Mesendoderm (in vitro differentiated cells): ENCODE results near the gene CSF3R.
"Not testable (repeated sequence)": the region's sequence is repeated elsewhere in the genome, so short reads cannot be mapped to it uniquely, and the experiment has no call there.

Experiments used
- DNase-seq: peaks from one replicate; pipeline ENCODE4 v3.0.0; 2013
- H2AK5ac ChIP-seq: 2 replicates; pipeline ENCODE4 v1.6.1; 2013; ENCODE audit warnings: low read length, inconsistent platforms
- H2BK120ac ChIP-seq: 2 replicates; pipeline ENCODE4 v1.6.1; 2013; ENCODE audit warnings: low read depth, mild to moderate bottlenecking, low read length, moderate library complexity, mixed read lengths
- H2BK15ac ChIP-seq: replicated peaks from 2 replicates; pipeline ENCODE4 v1.6.1; 2013; ENCODE audit warnings: low read depth, mild to moderate bottlenecking, moderate library complexity
- H2BK5ac ChIP-seq: 2 replicates; pipeline ENCODE4 v1.6.1; 2013; ENCODE audit warnings: low read length, inconsistent platforms
- H3K18ac ChIP-seq: 2 replicates; pipeline ENCODE4 v1.6.1; 2013; ENCODE audit warnings: mild to moderate bottlenecking, low read length, mixed read lengths
- H3K23ac ChIP-seq: one replicate; pipeline ENCODE4 v1.6.1; 2013; ENCODE audit warnings: low read length
- H3K27ac ChIP-seq: 2 replicates; pipeline ENCODE4 v1.5.1; 2013; ENCODE audit warnings: low read depth, mild to moderate bottlenecking, inconsistent platforms, low read length, moderate library complexity
- H3K27me3 ChIP-seq: 2 replicates; pipeline ENCODE4 v1.6.1; 2013; ENCODE audit warnings: low read length, control low read depth, mild to moderate bottlenecking, inconsistent platforms; ENCODE audit not compliant: insufficient read depth, poor library complexity
- H3K36me3 ChIP-seq: 2 replicates; pipeline ENCODE4 v1.6.1; 2013; ENCODE audit warnings: low read length, inconsistent platforms; ENCODE audit not compliant: control insufficient read depth, insufficient read depth
- H3K4ac ChIP-seq: one replicate; pipeline ENCODE4 v1.6.1; 2013; ENCODE audit warnings: low read depth, mild to moderate bottlenecking, low read length, moderate library complexity
- H3K4me1 ChIP-seq: 2 replicates; pipeline ENCODE4 v1.6.1; 2013; ENCODE audit warnings: low read depth, low read length, inconsistent platforms; ENCODE audit not compliant: control insufficient read depth
- H3K4me2 ChIP-seq: 2 replicates; pipeline ENCODE4 v1.6.1; 2013; ENCODE audit warnings: low read length
- H3K4me3 ChIP-seq: 2 replicates; pipeline ENCODE4 v1.5.1; 2013; ENCODE audit warnings: mild to moderate bottlenecking, low read length
- H3K56ac ChIP-seq: one replicate; pipeline ENCODE4 v1.6.1; 2013; ENCODE audit warnings: low read length
- H3K79me1 ChIP-seq: 2 replicates; pipeline ENCODE4 v1.6.1; 2013; ENCODE audit warnings: low read length, inconsistent platforms
- H3K79me2 ChIP-seq: 2 replicates; pipeline ENCODE4 v1.6.1; 2013; ENCODE audit warnings: mild to moderate bottlenecking, low read length; ENCODE audit not compliant: control insufficient read depth, insufficient read depth
- H3K9ac ChIP-seq: 2 replicates; pipeline ENCODE4 v1.6.1; 2013; ENCODE audit warnings: low read length, inconsistent platforms
- H4K5ac ChIP-seq: one replicate; pipeline ENCODE4 v1.6.1; 2013; ENCODE audit warnings: low read length
- H4K8ac ChIP-seq: one replicate; pipeline ENCODE4 v1.6.1; 2013; ENCODE audit warnings: low read depth, mild to moderate bottlenecking, control low read depth, low read length, moderate library complexity
- WGBS: extraction: QIAGEN DNeasy Blood & Tissue Kit; methylation state at CpG from one replicate; pipeline ENCODE4 v1.1.7; 2013; ENCODE audit warnings: low lambda C conversion rate, missing lambda C conversion rate; ENCODE audit not compliant: insufficient coverage; ENCODE audit errors: extremely low coverage; 5-methylcytosine and 5-hydroxymethylcytosine counted together

CSF3R gene

DNA sequence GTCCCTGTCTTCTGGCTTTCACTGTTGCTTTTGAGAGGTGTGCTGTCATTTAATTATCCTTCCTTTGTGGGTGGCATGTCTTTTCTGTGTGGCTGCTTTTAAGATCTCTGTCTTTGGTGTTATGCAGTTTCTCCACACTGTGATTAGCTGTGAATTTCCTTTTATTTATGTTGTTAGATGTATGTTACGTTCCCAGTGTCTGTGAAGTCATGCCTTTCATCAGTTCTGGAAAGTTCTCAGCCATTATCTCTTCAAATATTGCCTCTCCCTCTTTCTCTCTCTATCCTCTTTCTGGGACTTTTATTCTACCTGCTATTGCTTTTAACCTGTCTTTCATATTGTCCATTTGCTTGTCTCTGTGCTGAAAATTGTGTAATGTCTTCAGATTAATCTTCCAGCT lies 21.0 kb upstream of the CSF3R start:
- Histone ChIP-seq H4K5ac (no peak overlapping the region), H3K27ac (no peak overlapping the region), H2BK15ac (no peak overlapping the region), H3K36me3 (no peaks in the 10 kb centered on the region), H3K4me2 (no peak overlapping the region), H3K56ac (no peak overlapping the region), H3K79me2 (no peaks in the 10 kb centered on the region), H4K8ac (no peak overlapping the region), H3K27me3 (no peaks in the 10 kb centered on the region), H3K23ac (no peak overlapping the region), H3K4me3 (no peak overlapping the region), H2BK5ac (no peak overlapping the region), H3K4me1 (no peaks in the 10 kb centered on the region), H2BK120ac (no peak overlapping the region), H3K79me1 (no peaks in the 10 kb centered on the region), H3K18ac (no peak overlapping the region), H3K4ac (no peak overlapping the region), H2AK5ac (no peak overlapping the region), H3K9ac (no peak overlapping the region)
- no peak for DNase-seq
- no CpG with 5 or more reads among the region's 1 CpG for WGBS

GRCh38 chr1:36503159-36503558 lies 20.4 kb upstream of the CSF3R start:
- Histone ChIP-seq H3K4me2 (no peak overlapping the region), H3K9ac (no peak overlapping the region), H2AK5ac (no peak overlapping the region), H4K5ac (no peak overlapping the region), H3K4me3 (no peak overlapping the region), H3K4ac (no peak overlapping the region), H2BK120ac (no peak overlapping the region), H3K79me2 (no peaks in the 10 kb centered on the region), H3K27me3 (no peaks in the 10 kb centered on the region), H2BK15ac (no peak overlapping the region), H3K18ac (no peak overlapping the region), H4K8ac (no peak overlapping the region), H3K79me1 (no peaks in the 10 kb centered on the region), H3K23ac (no peak overlapping the region), H3K4me1 (no peaks in the 10 kb centered on the region), H3K27ac (no peak overlapping the region), H3K36me3 (no peaks in the 10 kb centered on the region), H3K56ac (no peak overlapping the region), H2BK5ac (no peak overlapping the region)
- no peak for DNase-seq
- WGBS, result no CpG with 5 or more reads among the region's 1 CpG

GRCh38 chr1:36502616-36503015 lies 19.9 kb upstream of the CSF3R start:
- Histone ChIP-seq H3K4me3 (no peak overlapping the region), H3K56ac (no peak overlapping the region), H4K5ac (no peak overlapping the region), H3K27me3 (no peaks in the 10 kb centered on the region), H4K8ac (no peak overlapping the region), H3K36me3 (no peaks in the 10 kb centered on the region), H3K4ac (no peak overlapping the region), H3K9ac (no peak overlapping the region), H3K27ac (no peak overlapping the region), H3K79me1 (no peaks in the 10 kb centered on the region), H3K18ac (no peak overlapping the region), H3K4me1 (no peaks in the 10 kb centered on the region), H3K79me2 (no peaks in the 10 kb centered on the region), H3K23ac (no peak overlapping the region), H3K4me2 (no peak overlapping the region), H2BK5ac (no peak overlapping the region), H2AK5ac (no peak overlapping the region), H2BK15ac (no peak overlapping the region), H2BK120ac (no peak overlapping the region)
- DNase-seq, result no peak
- WGBS, result no CpG with 5 or more reads among the region's 2 CpGs

GRCh38 chr1:36501911-36502310 lies 19.2 kb upstream of the CSF3R start:
- H3K4ac ChIP-seq, H4K5ac ChIP-seq, H3K18ac ChIP-seq, H3K27ac ChIP-seq, H3K36me3 ChIP-seq, H3K27me3 ChIP-seq, H2BK15ac ChIP-seq, H3K4me1 ChIP-seq, H2BK120ac ChIP-seq, H3K56ac ChIP-seq, DNase-seq, H3K4me2 ChIP-seq, H4K8ac ChIP-seq, H3K23ac ChIP-seq, H3K79me2 ChIP-seq, H2AK5ac ChIP-seq, H3K79me1 ChIP-seq, H3K4me3 ChIP-seq, H2BK5ac ChIP-seq, H3K9ac ChIP-seq: not testable (repeated sequence)
- no CpG with 5 or more reads among the region's 4 CpGs for WGBS

DNA sequence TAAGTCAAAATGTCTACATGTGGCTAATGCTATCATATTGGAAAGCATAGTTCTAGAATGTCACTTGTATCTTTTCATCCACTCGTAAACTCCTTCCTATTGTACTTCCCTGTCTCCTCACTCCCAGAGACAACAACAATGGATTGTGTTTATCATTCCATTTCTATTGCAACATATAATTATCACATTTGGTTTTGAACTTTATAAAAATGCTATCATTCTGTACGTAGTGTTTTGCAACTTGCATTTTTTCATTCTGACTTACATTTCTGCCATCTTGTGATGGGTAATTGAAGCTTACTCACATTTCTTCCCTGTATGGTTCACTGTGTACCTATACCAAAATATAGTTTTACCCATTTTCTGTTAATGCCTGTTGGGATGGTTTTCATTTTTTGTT lies 14.5 kb upstream of the CSF3R start:
- H2AK5ac ChIP-seq, result no peak overlapping the region
- H3K79me1 ChIP-seq, result no peaks in the 10 kb centered on the region
- H3K27me3 ChIP-seq, result no peaks in the 10 kb centered on the region
- H3K4ac ChIP-seq, result no peak overlapping the region
- H3K18ac ChIP-seq, result no peak overlapping the region
- WGBS, result no CpG with 5 or more reads among the region's 2 CpGs
- no peaks in the 10 kb centered on the region for H3K36me3 ChIP-seq
- no peaks in the 10 kb centered on the region for H3K79me2 ChIP-seq
- no peak overlapping the region for H3K56ac ChIP-seq
- DNase-seq, result no peak
- H3K4me1 ChIP-seq, result peaks cover 2% of the 10 kb centered on the region
- H3K27ac ChIP-seq, result no peak overlapping the region
- H4K8ac ChIP-seq, result no peak overlapping the region
- no peak overlapping the region for H3K23ac ChIP-seq
- no peak overlapping the region for H3K9ac ChIP-seq
- H3K4me3 ChIP-seq, result no peak overlapping the region
- H3K4me2 ChIP-seq, result no peak overlapping the region
- no peak overlapping the region for H4K5ac ChIP-seq
- H2BK120ac ChIP-seq, result no peak overlapping the region
- H2BK15ac ChIP-seq, result no peak overlapping the region
- H2BK5ac ChIP-seq, result no peak overlapping the region

- no peak overlapping the region for H3K23ac ChIP-seq
- H3K36me3 ChIP-seq, result no peaks in the 10 kb centered on the region
- no peaks in the 10 kb centered on the region for H3K79me2 ChIP-seq
- no peak overlapping the region for H3K18ac ChIP-seq
- H2BK5ac ChIP-seq, result no peak overlapping the region
- H3K4me2 ChIP-seq, result no peak overlapping the region
- no peak overlapping the region for H3K27ac ChIP-seq
- H3K4me1 ChIP-seq, result peaks cover 4% of the 10 kb centered on the region
- H2AK5ac ChIP-seq, result no peak overlapping the region
- no peak overlapping the region for H3K4me3 ChIP-seq
- H3K79me1 ChIP-seq, result no peaks in the 10 kb centered on the region
- H3K27me3 ChIP-seq, result no peaks in the 10 kb centered on the region
- no CpG with 5 or more reads among the region's 5 CpGs for WGBS
- H4K8ac ChIP-seq, result no peak overlapping the region
- DNase-seq, result no peak
- no peak overlapping the region for H2BK120ac ChIP-seq
- no peak overlapping the region for H2BK15ac ChIP-seq
- H3K56ac ChIP-seq, result no peak overlapping the region
- no peak overlapping the region for H3K4ac ChIP-seq
- no peak overlapping the region for H3K9ac ChIP-seq
- no peak overlapping the region for H4K5ac ChIP-seq
Observed at GRCh38 chr1:36494971-36495370, 12.3 kb upstream of the CSF3R start.
